Cardiac septum (tissue), 1 donor: ENCODE data around the gene DEFB108B. TPM values are rescaled to one million over a fixed set of nuclear protein-coding genes. Genes with fewer than 3 reads are reported as not detected.
"Not testable (repeated sequence)": the region's sequence is repeated elsewhere in the genome, so short reads cannot be mapped to it uniquely, and the experiment has no call there.

Experiments
- DNase-seq: peaks from one replicate; pipeline ENCODE4 v3.0.0-alpha.2; 2020; ENCODE audit warnings: low spot score
- intact Hi-C: fragments of 100-400 bp; cut with DNase I; formaldehyde crosslinking; loops from one replicate; pipeline ENCODE4 v1.14.0; 2022
- long read RNA-seq: library from polyadenylated mRNA; unstranded; transcript quantifications from one replicate; pipeline ENCODE4 v2.0.0, GENCODE V29; 2021
- total RNA-seq: library from RNA; stranded (reverse); fragmentation: NEBNext Ultra II Directional; extraction: Animal tissue kit (Norgen Biotek cat#: 25700); gene quantifications from one replicate; pipeline ENCODE4 v1.2.1, GENCODE V29; 2021
- donor health status: DM: no; HTN: no; CAD: no.

The DEFB108B gene
- not detected for total RNA-seq
- long read RNA-seq = 0 reads

- DNase-seq, intact Hi-C loops: not testable (repeated sequence)
Measured at GRCh38 chr11:71832811-71833210, at the start of gene DEFB108B. DEFB108B (plus strand) TSS chr11:71833200; CDS start chr11:71833200, 0 bp downstream.

GRCh38 chr11:71786114-71786847 lies 46.7 kb upstream of the DEFB108B start:
- intact Hi-C loops, DNase-seq: not testable (repeated sequence)

GRCh38 chr11:71786848-71787097 lies 46.2 kb upstream of the DEFB108B start:
- DNase-seq = peak; percentile 100
- intact Hi-C loops = not testable (repeated sequence)

GRCh38 chr11:71787098-71787823 lies 45.7 kb upstream of the DEFB108B start:
- no peak for DNase-seq
- intact Hi-C loops = no loop called here

- DNase-seq, intact Hi-C loops: not testable (repeated sequence)
Measured at GRCh38 chr11:71787824-71788454, 45.1 kb upstream of the DEFB108B start.

GRCh38 chr11:71789444-71790196 lies 43.4 kb upstream of the DEFB108B start:
- intact Hi-C loops, DNase-seq: not testable (repeated sequence)

- intact Hi-C loops, DNase-seq: not testable (repeated sequence)
Measured at GRCh38 chr11:71791111-71791510, 41.9 kb upstream of the DEFB108B start.

GRCh38 chr11:71792621-71793235 lies 40.3 kb upstream of the DEFB108B start:
- intact Hi-C loops = not testable (repeated sequence)

GRCh38 chr11:71794386-71795040 lies 38.5 kb upstream of the DEFB108B start:
- intact Hi-C loops = not testable (repeated sequence)

More at GRCh38 chr11:71792621-71793235, 40.3 kb upstream of the DEFB108B start:
- DNase-seq = not testable (repeated sequence)

GRCh38 chr11:71795236-71795635 lies 37.8 kb upstream of the DEFB108B start:
- DNase-seq, intact Hi-C loops: not testable (repeated sequence)

More at GRCh38 chr11:71794386-71795040, 38.5 kb upstream of the DEFB108B start:
- not testable (repeated sequence) for DNase-seq

- intact Hi-C loops, DNase-seq: not testable (repeated sequence)
Measured at GRCh38 chr11:71796016-71796415, 37.0 kb upstream of the DEFB108B start.

GRCh38 chr11:71796781-71797180 lies 36.2 kb upstream of the DEFB108B start:
- DNase-seq, intact Hi-C loops: not testable (repeated sequence)

- intact Hi-C loops, DNase-seq: not testable (repeated sequence)
Measured at GRCh38 chr11:71799556-71800128, 33.4 kb upstream of the DEFB108B start.

- intact Hi-C loops = not testable (repeated sequence)
- DNase-seq = peak; percentile 89
Measured at GRCh38 chr11:71800335-71800953, 32.6 kb upstream of the DEFB108B start.

- DNase-seq, intact Hi-C loops: not testable (repeated sequence)
Measured at GRCh38 chr11:71801026-71801425, 32.0 kb upstream of the DEFB108B start.

GRCh38 chr11:71802874-71803273 lies 30.1 kb upstream of the DEFB108B start:
- intact Hi-C loops, DNase-seq: not testable (repeated sequence)

- intact Hi-C loops, DNase-seq: not testable (repeated sequence)
Measured at GRCh38 chr11:71804158-71804947, 28.6 kb upstream of the DEFB108B start.
